Measurements from ENCODE around the gene STRBP.

STRBP gene

GRCh38 chr9:123129423-123129822, 139.0 kb downstream of the STRBP start:
- DNase-seq (ENCODE audit: low read depth), result no peak

- no peak for DNase-seq (ENCODE audit: low read depth)
These were observed 139.8 kb downstream of the STRBP start for GRCh38 chr9:123128591-123128990.

GRCh38 chr9:123127512-123128075, 140.8 kb downstream of the STRBP start:
- DNase-seq (ENCODE audit: low read depth), result no peak

- no peak for DNase-seq (ENCODE audit: low read depth)
These were observed 146.9 kb downstream of the STRBP start for GRCh38 chr9:123121457-123121856.

GRCh38 chr9:123120953-123121352, 147.4 kb downstream of the STRBP start:
- DNase-seq (ENCODE audit: low read depth), result no peak

- DNase-seq (ENCODE audit: low read depth), result no peak
These were observed 148.3 kb downstream of the STRBP start for GRCh38 chr9:123120131-123120530.

- DNase-seq (ENCODE audit: low read depth), result no peak
These were observed 148.8 kb downstream of the STRBP start for GRCh38 chr9:123119566-123119965.

- no peak for DNase-seq (ENCODE audit: low read depth)
These were observed 152.3 kb downstream of the STRBP start for GRCh38 chr9:123116036-123116435.

- DNase-seq (ENCODE audit: low read depth), result no peak
These were observed 153.1 kb downstream of the STRBP start for GRCh38 chr9:123115146-123115913.

- no peak for DNase-seq (ENCODE audit: low read depth)
These were observed 155.2 kb downstream of the STRBP start for GRCh38 chr9:123113185-123113584.

GRCh38 chr9:123112015-123112975, 156.1 kb downstream of the STRBP start:
- no peak for DNase-seq (ENCODE audit: low read depth)

GRCh38 chr9:123111427-123112014, 156.9 kb downstream of the STRBP start:
- no peak for DNase-seq (ENCODE audit: low read depth)

- no peak for DNase-seq (ENCODE audit: low read depth)
These were observed 158.7 kb downstream of the STRBP start for GRCh38 chr9:123109540-123110279.

- DNase-seq (ENCODE audit: low read depth), result no peak
These were observed 159.4 kb downstream of the STRBP start for GRCh38 chr9:123108976-123109375.

- no peak for DNase-seq (ENCODE audit: low read depth)
These were observed 160.6 kb downstream of the STRBP start for GRCh38 chr9:123107639-123108285.

- DNase-seq (ENCODE audit: low read depth), result no peak
These were observed 162.9 kb downstream of the STRBP start for GRCh38 chr9:123105490-123105889.

GRCh38 chr9:123104807-123105206, 163.6 kb downstream of the STRBP start:
- no peak for DNase-seq (ENCODE audit: low read depth)

GRCh38 chr9:123102375-123103113, 165.8 kb downstream of the STRBP start:
- DNase-seq (ENCODE audit: low read depth), result no peak

GRCh38 chr9:123099548-123099947, 168.8 kb downstream of the STRBP start:
- no peak for DNase-seq (ENCODE audit: low read depth)

- DNase-seq (ENCODE audit: low read depth), result no peak
These were observed 169.3 kb downstream of the STRBP start for GRCh38 chr9:123099042-123099441.
